Sigmoid colon (tissue), 4 donors: ENCODE measurements around the gene NLGN3.

Experiments
- EP300 ChIP-seq, 4 donors: sonication (generic); formaldehyde crosslinking; IDR thresholded peaks; one replicate each; pipeline ENCODE4 v1.6.1; 2017; ENCODE audit warnings: antibody characterized with exemption in 4 of 4
- POLR2AphosphoS5 ChIP-seq, 4 donors: sonication (generic); formaldehyde crosslinking; IDR thresholded peaks; one replicate each; pipeline ENCODE4 v1.6.1; 2017; ENCODE audit warnings: antibody characterized with exemption in 4 of 4
- TF ChIP-seq, protein P1 (sequence below), 4 experiments: fragments of 450-650 bp in 3 of 4; fragments of 200-600 bp in 1 of 4; IDR thresholded peaks; one replicate each; pipeline ENCODE4 v1.5.1; 2016 to 2019; ENCODE audit warnings: antibody characterized with exemption in 4 of 4, mild to moderate bottlenecking in 3 of 4, moderate library complexity in 2 of 4

GRCh38 chrX:71214152-71214551 is 69.5 kb downstream of the NLGN3 start:
- TF ChIP-seq EP300 (IDR thresholded peaks at IDR 0.05): no peak
- TF ChIP-seq, protein P1, sequence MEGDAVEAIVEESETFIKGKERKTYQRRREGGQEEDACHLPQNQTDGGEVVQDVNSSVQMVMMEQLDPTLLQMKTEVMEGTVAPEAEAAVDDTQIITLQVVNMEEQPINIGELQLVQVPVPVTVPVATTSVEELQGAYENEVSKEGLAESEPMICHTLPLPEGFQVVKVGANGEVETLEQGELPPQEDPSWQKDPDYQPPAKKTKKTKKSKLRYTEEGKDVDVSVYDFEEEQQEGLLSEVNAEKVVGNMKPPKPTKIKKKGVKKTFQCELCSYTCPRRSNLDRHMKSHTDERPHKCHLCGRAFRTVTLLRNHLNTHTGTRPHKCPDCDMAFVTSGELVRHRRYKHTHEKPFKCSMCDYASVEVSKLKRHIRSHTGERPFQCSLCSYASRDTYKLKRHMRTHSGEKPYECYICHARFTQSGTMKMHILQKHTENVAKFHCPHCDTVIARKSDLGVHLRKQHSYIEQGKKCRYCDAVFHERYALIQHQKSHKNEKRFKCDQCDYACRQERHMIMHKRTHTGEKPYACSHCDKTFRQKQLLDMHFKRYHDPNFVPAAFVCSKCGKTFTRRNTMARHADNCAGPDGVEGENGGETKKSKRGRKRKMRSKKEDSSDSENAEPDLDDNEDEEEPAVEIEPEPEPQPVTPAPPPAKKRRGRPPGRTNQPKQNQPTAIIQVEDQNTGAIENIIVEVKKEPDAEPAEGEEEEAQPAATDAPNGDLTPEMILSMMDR (IDR thresholded peaks at IDR 0.05): no peak
- TF ChIP-seq POLR2AphosphoS5 (IDR thresholded peaks at IDR 0.05): no peak
